ENCODE measurements around the gene IL11.

DNA sequence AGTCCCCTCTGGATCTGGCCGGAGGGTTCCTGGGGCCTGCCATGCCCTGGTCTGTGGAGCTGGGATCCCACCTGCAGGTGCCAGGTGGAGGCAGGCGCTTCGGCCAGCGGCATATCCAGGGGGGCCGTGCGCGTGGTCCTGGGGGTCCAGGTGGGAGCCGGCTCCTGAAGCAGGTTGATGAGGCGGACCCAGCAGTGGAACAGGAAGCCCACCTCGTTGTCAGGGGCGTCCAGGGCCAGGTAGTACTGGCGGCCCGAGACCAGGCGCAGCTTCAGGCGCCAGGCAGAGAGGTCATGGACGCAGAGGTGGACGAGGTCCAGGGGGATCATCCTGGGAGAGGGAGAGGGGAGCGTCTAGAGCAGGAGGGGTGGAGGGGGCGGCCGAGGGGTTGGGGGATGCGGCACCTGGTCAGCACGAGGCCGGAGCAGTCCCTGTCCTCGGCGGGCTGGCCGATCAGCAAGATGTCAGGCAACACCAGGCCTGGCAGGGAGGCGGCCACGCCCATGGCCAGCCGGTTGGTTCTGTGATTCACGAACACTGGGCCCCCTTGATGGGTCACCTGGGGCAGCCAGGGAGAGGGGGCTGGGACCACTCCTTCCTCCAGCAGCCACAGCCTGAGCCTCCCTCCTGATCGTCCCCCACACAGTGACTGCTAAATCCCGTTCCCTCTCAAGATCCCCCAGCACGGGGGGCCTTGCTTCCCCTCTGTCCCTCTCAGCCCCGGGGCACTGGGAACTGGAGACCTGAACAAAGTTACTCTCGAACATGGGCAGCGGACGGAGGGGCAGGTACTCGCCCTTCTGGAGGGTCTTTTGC, 7.9 kb downstream of the IL11 start:
- no peak for TF ChIP-seq REST (IDR thresholded peaks at IDR 0.05; ENCODE audit: insufficient read depth in 1 of 2, low read depth in 2 of 2, low read length in 2 of 2)
- TF ChIP-seq SIN3A (IDR thresholded peaks at IDR 0.05; ENCODE audit: borderline replicate concordance, insufficient read depth, low read length), result no peak
- TF ChIP-seq TAF1 (IDR thresholded peaks at IDR 0.05; ENCODE audit: borderline replicate concordance, insufficient read depth, low read length), result no peak
- TF ChIP-seq POLR2AphosphoS5 (IDR thresholded peaks at IDR 0.05; ENCODE audit: low read depth, low read length), result no peak
- no peak for TF ChIP-seq FOXP2 (optimal IDR thresholded peaks at IDR 0.05; ENCODE audit: borderline replicate concordance, extremely low read depth, extremely low read length, insufficient read depth)
